H54 (cell line): ENCODE data around the gene GFI1.

ENCODE experiments used
- DNase-seq: peaks from one replicate; pipeline ENCODE4 v3.0.0; 2011; ENCODE audit warnings: low spot score, mixed read lengths; ENCODE audit not compliant: insufficient read length
- FAIRE-seq: peaks from 3 replicates; lab custom pipeline; 2011; peaks lifted over from hg19 to GRCh38; lab: Jason Lieb, UNC
- POLR2A ChIP-seq: IDR thresholded peaks from 2 replicates; pipeline ENCODE4 v1.6.1; 2011; ENCODE audit warnings: low read depth, mild to moderate bottlenecking, low read length

Gene GFI1

DNA sequence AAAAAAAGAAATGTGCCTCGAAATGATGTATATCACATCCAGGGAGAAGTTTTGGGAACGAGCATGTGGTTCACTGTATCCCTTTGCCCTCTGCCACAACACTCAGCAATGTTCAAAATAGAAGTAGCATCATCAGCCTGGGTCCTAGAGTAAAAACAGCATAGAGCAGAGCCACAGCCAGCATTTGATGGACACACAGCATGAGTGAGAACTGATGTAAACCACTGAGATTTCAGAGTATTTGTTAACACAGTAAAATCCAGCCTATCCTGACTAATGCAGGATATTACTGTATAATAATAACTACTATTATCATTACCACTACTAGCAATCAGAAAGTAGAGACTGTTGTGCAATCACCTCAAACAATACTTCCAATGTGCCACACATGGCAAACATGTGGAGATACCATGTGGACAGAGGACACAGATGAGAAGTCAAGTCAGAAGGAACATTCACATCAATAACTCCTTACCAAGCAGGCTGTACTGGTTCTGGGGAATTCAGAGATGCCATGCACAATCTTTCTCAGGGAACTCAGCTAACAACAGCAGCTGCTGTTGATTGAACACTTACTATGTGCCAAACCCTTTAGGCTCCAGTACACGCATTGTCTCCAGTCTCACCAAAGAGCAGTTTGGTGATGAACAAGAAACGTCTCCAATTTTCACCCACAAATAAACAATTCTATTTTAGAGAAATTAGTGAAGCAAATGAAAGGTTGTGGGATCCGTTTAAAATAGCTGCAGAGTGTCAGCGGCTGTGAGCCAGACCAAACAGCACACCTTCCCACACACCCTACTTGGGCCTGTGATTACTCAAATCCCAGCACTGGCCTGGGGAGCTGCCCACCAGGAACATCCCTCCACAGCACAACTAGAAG is 16.6 kb upstream of the GFI1 start:
- FAIRE-seq (no peak), DNase-seq (no peak)
- no peak for TF ChIP-seq POLR2A

DNA sequence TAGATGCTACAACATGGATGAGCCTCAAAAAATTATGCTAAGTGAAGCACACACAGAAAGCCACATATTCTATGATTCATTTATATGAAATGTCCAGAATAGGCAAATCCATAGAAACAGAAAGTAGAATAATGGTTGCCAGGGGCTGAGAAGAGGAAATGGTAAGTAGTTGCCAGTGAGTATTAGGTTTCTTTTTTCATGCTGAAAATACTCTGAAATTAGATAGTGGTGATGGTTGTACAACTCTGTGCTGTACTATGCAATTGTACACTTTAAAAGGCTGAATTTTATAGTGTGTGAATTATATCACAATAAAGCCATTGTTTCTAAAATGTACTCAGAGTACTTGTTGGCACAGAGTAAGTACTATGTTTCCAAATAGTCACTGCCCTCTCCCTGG is 15.5 kb upstream of the GFI1 start:
- no peak for FAIRE-seq

GRCh38 chr1:92500552-92500951 is 13.8 kb upstream of the GFI1 start:
- DNase-seq = no peak
- no peak for TF ChIP-seq POLR2A
- no peak for FAIRE-seq

More for the DNA sequence above, 15.5 kb upstream of the GFI1 start:
- no peak for DNase-seq
- TF ChIP-seq POLR2A = no peak

DNA sequence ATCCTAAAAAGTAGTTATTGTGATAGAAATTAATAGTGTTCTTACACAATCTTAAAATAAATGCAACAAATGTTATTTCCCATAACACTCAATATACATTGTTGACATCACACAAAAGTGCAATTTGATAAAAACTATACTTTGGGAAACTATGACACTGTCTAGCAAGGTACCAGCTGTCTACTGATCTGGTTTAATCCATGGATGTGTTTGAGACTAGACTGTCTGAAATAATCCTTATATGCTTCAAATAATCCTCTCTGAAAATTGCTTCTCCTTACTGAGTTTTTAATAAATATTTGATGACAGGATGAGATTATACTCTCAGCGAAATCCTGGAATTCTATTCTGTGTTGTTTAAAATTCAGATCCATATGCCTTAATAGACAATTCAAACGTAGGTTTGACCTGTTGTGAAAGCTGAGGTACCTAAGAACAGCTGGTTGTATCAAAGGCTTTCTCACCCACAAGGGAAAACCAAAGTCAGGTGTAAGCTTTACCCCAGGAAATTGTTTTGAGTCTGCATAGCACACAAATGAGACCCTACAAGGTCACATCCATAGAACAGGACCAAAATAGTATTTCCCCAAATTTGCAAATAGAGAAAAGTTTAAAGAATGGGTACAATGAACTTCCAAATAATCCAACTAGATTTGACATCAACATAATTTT is 8.8 kb upstream of the GFI1 start:
- DNase-seq = no peak
- TF ChIP-seq POLR2A = no peak
- FAIRE-seq = no peak

DNA sequence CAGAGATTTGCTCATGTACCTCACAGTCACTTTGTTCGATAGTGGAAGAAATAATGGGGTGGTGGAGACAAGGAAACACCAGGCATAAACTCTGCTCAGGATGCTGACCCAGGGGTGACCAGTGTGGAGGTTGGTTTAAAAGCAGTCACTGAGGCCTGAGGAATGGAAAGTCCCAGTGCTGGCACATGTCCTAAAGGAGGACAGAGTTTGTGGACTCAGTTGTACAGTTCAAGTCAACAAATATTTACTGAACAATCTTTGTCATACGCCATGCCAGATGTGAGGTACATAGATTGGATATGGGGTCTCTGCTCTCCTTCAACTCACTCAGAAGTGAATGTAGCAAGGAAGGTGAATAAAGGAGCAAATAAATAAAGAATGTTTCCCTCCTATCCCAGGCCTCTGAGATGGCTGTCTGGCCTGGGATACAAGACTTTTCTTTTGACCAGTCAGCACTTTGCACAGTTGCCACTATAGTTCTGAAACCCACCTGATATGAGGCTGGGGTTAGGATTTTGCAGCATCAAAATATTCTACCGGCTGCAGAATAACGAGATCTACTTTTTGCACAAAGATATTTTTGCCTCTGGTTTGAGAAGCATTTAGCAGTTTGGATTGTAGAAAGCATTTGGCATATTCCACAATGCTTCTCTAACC is 7.9 kb upstream of the GFI1 start:
- no peak for TF ChIP-seq POLR2A
- FAIRE-seq = no peak

DNA sequence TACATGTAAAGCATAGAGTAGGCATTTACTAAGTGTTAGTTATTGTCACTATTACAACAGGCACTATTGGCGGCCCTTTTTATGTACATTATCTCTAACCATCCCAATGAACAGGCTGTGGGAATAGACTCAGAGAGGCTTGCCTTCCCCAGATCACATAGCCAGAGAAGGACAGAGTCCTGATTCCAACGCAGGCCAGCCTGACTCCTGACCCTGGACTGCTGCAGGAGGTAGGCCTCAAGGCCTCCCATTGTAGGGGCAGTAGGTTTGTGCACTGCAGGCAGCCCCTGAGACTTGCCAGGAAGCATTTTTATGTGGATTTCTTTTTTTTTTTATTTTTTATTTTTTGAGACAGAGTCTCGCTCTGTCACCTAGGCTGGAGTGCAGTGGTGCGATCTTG is 6.4 kb upstream of the GFI1 start:
- FAIRE-seq (no peak), DNase-seq (no peak)
- TF ChIP-seq POLR2A = no peak

More for the DNA sequence above, 7.9 kb upstream of the GFI1 start:
- DNase-seq = no peak

GRCh38 chr1:92488832-92489231 is 2.1 kb upstream of the GFI1 start:
- no peak for TF ChIP-seq POLR2A
- FAIRE-seq (no peak), DNase-seq (no peak)

GRCh38 chr1:92488416-92488815 is 1.7 kb upstream of the GFI1 start:
- no peak for TF ChIP-seq POLR2A
- FAIRE-seq (no peak), DNase-seq (no peak)

DNA sequence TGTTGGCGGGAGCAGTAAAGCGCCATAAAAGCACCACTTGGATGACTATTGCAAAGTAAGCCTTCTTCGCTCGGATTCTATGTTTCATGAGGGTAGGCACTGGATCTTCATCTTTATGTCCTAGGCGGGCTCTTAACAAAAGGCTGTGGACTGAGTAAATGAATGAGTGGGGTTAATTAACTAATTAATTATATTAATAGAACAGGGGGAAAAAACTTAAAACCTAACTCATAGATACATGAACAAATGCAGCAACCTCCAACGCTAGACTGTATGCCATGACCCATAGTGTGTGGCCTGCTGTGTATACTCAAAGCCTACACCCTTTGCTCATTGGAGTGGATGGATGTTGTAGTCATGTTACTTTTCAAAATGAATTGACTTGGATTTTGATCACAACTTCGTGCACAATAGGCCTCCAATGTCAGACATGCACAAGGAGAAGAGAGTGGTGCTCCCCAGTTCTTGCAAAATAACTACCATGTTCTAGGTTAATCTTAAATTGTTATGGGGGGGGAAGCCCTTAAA is 417 bp upstream of the GFI1 start:
- TF ChIP-seq POLR2A = no peak
- DNase-seq (no peak), FAIRE-seq (no peak)

DNA sequence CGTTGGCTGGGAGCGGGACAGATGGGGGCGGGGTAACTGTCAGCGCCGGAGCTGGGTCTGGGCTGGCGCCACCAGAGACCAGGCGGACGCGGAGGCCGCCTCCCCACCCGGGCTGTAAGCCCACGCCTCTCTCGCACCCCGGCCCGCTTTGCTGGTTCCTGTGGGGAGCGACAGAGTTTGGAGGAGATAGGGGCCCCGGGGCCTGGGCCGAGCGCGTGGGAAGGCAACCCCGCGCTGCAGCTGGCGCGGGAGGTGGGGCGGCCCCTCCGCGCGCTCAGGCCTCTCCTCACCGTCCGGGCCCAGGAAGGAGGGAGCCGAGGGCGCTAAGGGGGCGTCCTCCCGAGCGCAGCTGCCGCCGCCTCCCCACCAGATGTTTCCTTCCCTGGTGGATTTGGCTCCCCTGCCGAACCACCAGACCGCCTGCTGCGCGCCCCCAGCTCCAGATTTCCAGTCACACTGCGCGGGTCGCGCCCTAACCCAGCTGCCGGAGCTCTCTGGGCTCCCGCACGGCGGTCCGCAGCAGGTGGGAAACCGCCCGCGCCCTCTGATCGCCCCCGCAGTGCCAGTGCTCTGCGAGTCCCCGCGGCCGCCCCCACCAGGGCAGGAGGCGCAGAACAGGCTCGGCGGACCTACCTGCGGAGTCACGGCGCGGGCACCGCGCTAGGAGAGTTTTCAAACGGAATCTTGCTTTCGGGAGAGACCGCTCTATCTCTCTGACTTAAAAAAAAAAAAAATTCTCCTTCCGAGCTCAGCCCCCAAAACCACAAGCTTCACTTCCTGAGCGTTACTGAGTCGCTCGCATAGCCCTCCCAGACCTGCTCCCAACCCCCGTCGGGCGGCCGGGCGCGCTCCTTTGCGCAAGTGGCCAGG is 1.1 kb downstream of the GFI1 start:
- DNase-seq = no peak
- no peak for TF ChIP-seq POLR2A
- no peak for FAIRE-seq

GRCh38 chr1:92484472-92485380 is 2.0 kb downstream of the GFI1 start:
- FAIRE-seq (no peak), DNase-seq (no peak)
- no peak for TF ChIP-seq POLR2A
